ENCODE results near the gene PPP6R2. TPM values are rescaled to one million over a fixed set of nuclear protein-coding genes. Genes with fewer than 3 reads are reported as not detected.
A peak's percentile ranks its signal among the peaks of the same experiment; 100 is the strongest.

The PPP6R2 gene
- total and polyA plus RNA-seq, 8 donors = 36.9 to 60.1 (median 42.2) TPM

DNA sequence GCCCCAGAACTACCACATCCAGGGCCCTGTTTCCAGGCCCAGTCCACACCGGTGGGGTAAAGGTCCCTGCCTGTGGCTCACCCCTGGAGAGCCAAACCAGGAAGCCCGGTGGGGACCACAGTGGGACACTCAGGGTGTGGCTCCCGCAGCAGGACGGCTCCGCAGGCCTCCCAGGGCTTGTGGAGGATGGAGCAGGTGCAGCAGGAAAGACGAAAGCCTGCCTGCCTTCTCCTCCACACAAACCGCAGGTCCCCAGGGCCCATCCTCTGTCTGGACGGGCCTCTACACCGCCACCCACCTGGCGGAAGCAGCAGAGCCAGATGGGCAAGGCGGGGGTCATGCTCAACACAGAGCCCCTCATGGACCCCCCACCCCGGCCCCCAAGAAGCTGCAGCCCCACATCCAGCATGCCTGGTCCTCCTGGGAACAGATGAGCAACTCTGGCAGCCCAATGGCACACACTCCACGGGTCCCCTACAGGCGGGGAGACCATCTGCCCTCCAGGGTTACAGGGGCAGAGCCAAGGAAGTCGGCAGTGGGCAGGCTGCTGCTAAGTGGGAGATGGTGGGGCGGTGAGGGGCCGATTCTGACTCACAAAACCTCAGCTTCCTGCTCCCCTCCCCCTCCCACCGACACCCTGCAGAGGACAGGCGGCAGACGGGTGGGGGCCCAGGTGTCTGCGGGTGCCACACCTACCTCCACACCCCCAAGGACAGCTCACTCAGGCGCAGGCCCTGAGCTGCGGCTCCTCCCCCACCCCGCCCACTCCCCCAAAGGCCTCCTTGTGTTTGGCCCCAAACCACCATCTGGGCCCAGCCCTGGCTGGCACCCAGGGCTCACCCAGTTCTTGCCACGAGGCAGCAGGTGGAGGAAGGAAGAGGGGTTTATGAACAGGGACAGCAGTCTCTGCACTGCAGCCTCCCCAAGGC is 126.5 kb downstream of the PPP6R2 start:
- Histone ChIP-seq H3K9me3 (no peaks in the 10 kb centered on the region), H3K27ac (peak overlapping the region in 1 of 2 donors; percentile 34), H3K4me1 (peaks cover 33 to 53% of the 10 kb centered on the region in 2 donors), H3K36me3 (peaks cover 0 to 37% of the 10 kb centered on the region in 2 donors), H3K27me3 (no peaks in the 10 kb centered on the region), H3K4me3 (peak overlapping the region in 1 of 2 donors; percentile 2)
- intact Hi-C loops (cut with DNase I) = no loop called here
- ATAC-seq (peak; percentile 77), DNase-seq (peak in 3 of 4 donors; percentile 44 to 87 (median 85))
- no peak for TF ChIP-seq CTCF (IDR thresholded peaks at IDR 0.05)

GRCh38 chr22:50470491-50470890 is 127.4 kb downstream of the PPP6R2 start:
- ATAC-seq (no peak), DNase-seq (no peak)
- intact Hi-C loops (cut with DNase I) = no loop called here
- no peak overlapping the region for H3K4me3 ChIP-seq
- peaks cover 36 to 57% of the 10 kb centered on the region in 2 donors for H3K4me1 ChIP-seq
- peaks cover 0 to 28% of the 10 kb centered on the region in 2 donors for H3K36me3 ChIP-seq
- peak overlapping the region in 1 of 2 donors; percentile 3 for H3K27ac ChIP-seq
- no peaks in the 10 kb centered on the region for H3K9me3 ChIP-seq
- no peak for TF ChIP-seq CTCF (IDR thresholded peaks at IDR 0.05)
- H3K27me3 ChIP-seq = no peaks in the 10 kb centered on the region

- Histone ChIP-seq H3K27ac (peak overlapping the region in 1 of 2 donors; percentile 3), H3K4me3 (no peak overlapping the region), H3K36me3 (peaks cover 0 to 20% of the 10 kb centered on the region in 2 donors), H3K27me3 (no peaks in the 10 kb centered on the region), H3K4me1 (peaks cover 37 to 61% of the 10 kb centered on the region in 2 donors), H3K9me3 (no peaks in the 10 kb centered on the region)
- no peak for TF ChIP-seq CTCF (IDR thresholded peaks at IDR 0.05)
- ATAC-seq (no peak), DNase-seq (peak in 1 of 4 donors; percentile 63)
- intact Hi-C loops (cut with DNase I) = no loop called here
Observed at GRCh38 chr22:50471197-50471847, 128.2 kb downstream of the PPP6R2 start.

- Histone ChIP-seq H3K36me3 (peaks cover 0 to 13% of the 10 kb centered on the region in 2 donors), H3K27me3 (no peaks in the 10 kb centered on the region), H3K9me3 (no peaks in the 10 kb centered on the region), H3K4me1 (peaks cover 37 to 61% of the 10 kb centered on the region in 2 donors), H3K4me3 (no peak overlapping the region), H3K27ac (no peak overlapping the region)
- TF ChIP-seq CTCF (IDR thresholded peaks at IDR 0.05) = no peak
- intact Hi-C loops (cut with DNase I) = no loop called here
- DNase-seq (no peak), ATAC-seq (no peak)
Observed at GRCh38 chr22:50471962-50472361, 128.8 kb downstream of the PPP6R2 start.

GRCh38 chr22:50473088-50473487 is 130.0 kb downstream of the PPP6R2 start:
- no peak overlapping the region for H3K27ac ChIP-seq
- H3K9me3 ChIP-seq = no peaks in the 10 kb centered on the region
- peak overlapping the region in 1 of 2 donors; percentile 89 for H3K4me3 ChIP-seq
- peaks cover 37 to 61% of the 10 kb centered on the region in 2 donors for H3K4me1 ChIP-seq
- intact Hi-C loops (cut with DNase I) = no loop called here
- DNase-seq = no peak
- H3K36me3 ChIP-seq = peaks cover 0 to 2% of the 10 kb centered on the region in 2 donors
- ATAC-seq = no peak
- H3K27me3 ChIP-seq = peaks cover 0 to 5% of the 10 kb centered on the region in 2 donors
- TF ChIP-seq CTCF (IDR thresholded peaks at IDR 0.05) = no peak

All from left lung (tissue), 10 donors.